K562 (cell line): ENCODE results near the gene CABP4. TPM values are rescaled to one million over a fixed set of nuclear protein-coding genes. Genes with fewer than 3 reads are reported as not detected.

Source experiments
- CGGBP1 ChIP-seq: fragments of 250-450 bp; sonication (Bioruptor Pico); IDR thresholded peaks from 2 replicates; pipeline ENCODE4 v1.9.0; 2021; ENCODE audit warnings: mild to moderate bottlenecking
- FOXK1 ChIP-seq: sonication (generic); formaldehyde crosslinking; IDR thresholded peaks from 2 replicates; pipeline ENCODE4 v1.8.0; 2022; ENCODE audit warnings: missing genetic modification reagents, mild to moderate bottlenecking, borderline replicate concordance
- PRDM10 ChIP-seq: fragments of 450-650 bp; IDR thresholded peaks from 2 replicates; pipeline ENCODE4 v1.6.1; 2018; ENCODE audit not compliant: partially characterized antibody
- PTTG1 ChIP-seq: fragments of 450-650 bp; IDR thresholded peaks from 2 replicates; pipeline ENCODE4 v1.6.1; 2016; ENCODE audit warnings: low read depth, mild to moderate bottlenecking, missing genetic modification characterization, missing compliant biosample characterization
- RBM17 ChIP-seq: fragments of 200-400 bp; formaldehyde crosslinking; IDR thresholded peaks from 2 replicates; pipeline ENCODE4 v1.6.1; 2017; ENCODE audit warnings: low read depth, mild to moderate bottlenecking, low read length, borderline replicate concordance
- SAFB2 ChIP-seq: fragments of 200-400 bp; formaldehyde crosslinking; IDR thresholded peaks from 2 replicates; pipeline ENCODE4 v1.6.1; 2018; ENCODE audit warnings: borderline replicate concordance, low read length, low read depth, moderate library complexity; ENCODE audit not compliant: severe bottlenecking
- SRSF1 ChIP-seq: fragments of 200-400 bp; formaldehyde crosslinking; IDR thresholded peaks from 2 replicates; pipeline ENCODE4 v1.6.1; 2017; ENCODE audit warnings: mild to moderate bottlenecking, low read depth, low read length, moderate library complexity
- TOE1 ChIP-seq, 2 experiments: fragments of 450-650 bp in 1 of 2; sonication (generic) in 1 of 2; formaldehyde crosslinking in 1 of 2; IDR thresholded peaks; 2 replicates each; pipeline versions ENCODE4 v1.7.1 to v1.8.0; 2016 to 2022; ENCODE audit warnings: borderline replicate concordance in 2 of 2, mild to moderate bottlenecking in 2 of 2, antibody characterized with exemption in 1 of 2, inconsistent platforms in 1 of 2, low read depth in 1 of 2, missing genetic modification reagents in 1 of 2, moderate library complexity in 1 of 2
- ZBTB40 ChIP-seq, 2 experiments: fragments of 450-650 bp in 1 of 2; sonication (generic) in 1 of 2; formaldehyde crosslinking in 1 of 2; IDR thresholded peaks; 2 replicates each; pipeline versions ENCODE4 v1.7.1 to v1.9.0; 2016 to 2022; ENCODE audit warnings: inconsistent platforms in 1 of 2, mild to moderate bottlenecking in 1 of 2, missing genetic modification reagents in 1 of 2
- ZKSCAN8 ChIP-seq: fragments of 200-800 bp; sonication (Bioruptor generic); IDR thresholded peaks from 2 replicates; pipeline ENCODE4 v1.6.1; 2016; ENCODE audit warnings: missing genetic modification characterization, missing compliant biosample characterization
- ZNF445 ChIP-seq: fragments of 250-450 bp; sonication (Bioruptor Pico); IDR thresholded peaks from 2 replicates; pipeline ENCODE4 v1.4.0; 2020; ENCODE audit warnings: low read depth, mild to moderate bottlenecking, moderate library complexity
- polyA plus RNA-seq, 8 experiments: library from polyadenylated mRNA; depleted of rRNA in 4 of 8; stranded (reverse) in 5 of 8; unstranded in 3 of 8; fragments of >200 nt; fragmentation: Nextera tagmentation in 2 of 8; fragmentation: Illumina TruSeq in 1 of 8; extraction: Ambion mirVana in 2 of 8; extraction: Trizol in 1 of 8; gene quantifications; 2 replicates each; pipeline versions ENCODE4 v1.2.1 to v1.2.3, GENCODE V29; 2011 to 2014; ENCODE audit warnings: inconsistent platforms in 1 of 8, missing spikeins in 1 of 8
- total RNA-seq, 7 experiments: library from RNA; depleted of rRNA in 6 of 7; stranded (reverse); fragments of >200 nt in 6 of 7; fragmentation: Illumina TruSeq in 2 of 7; extraction: Trizol in 2 of 7; gene quantifications; 2 replicates each; pipeline versions ENCODE4 v1.2.1 to v1.2.3, GENCODE V29; 2011 to 2021; ENCODE audit warnings: low replicate concordance in 1 of 7

Gene CABP4
- total and polyA plus RNA-seq, 9 of the 15 experiments (the other 6 are each of a cell fraction or from before 2014, with no cell fraction given): 0.11 TPM; not detected in 8

- TF ChIP-seq SAFB2 (no peak), FOXK1 (no peak), PTTG1 (no peak), CGGBP1 (CRISPR knock-in tag) (no peak), SRSF1 (no peak), ZBTB40 (IDR thresholded peaks at IDR 0.05) (no peak), ZBTB40 (CRISPR knock-in tag; IDR thresholded peaks at IDR 0.05) (no peak), ZNF445 (no peak), TOE1 (IDR thresholded peaks at IDR 0.05; ENCODE audit: borderline replicate concordance) (peak; percentile 71; the same call in 1 of the 2 replicates), TOE1 (CRISPR knock-in tag; IDR thresholded peaks at IDR 0.05; ENCODE audit: borderline replicate concordance, low read depth) (no peak), PRDM10 (no peak), RBM17 (no peak), ZKSCAN8 (CRISPR knock-in tag) (no peak)
These were observed 18.6 kb upstream of the CABP4 start (continued) for GRCh38 chr11:67436459-67437081.
